Measurements from ENCODE around the gene OGA. TPM values are rescaled to one million over a fixed set of nuclear protein-coding genes. Genes with fewer than 3 reads are reported as not detected.

The OGA gene
- total and polyA plus RNA-seq, 7 donors, result 15.7 to 143 (median 124) TPM

GRCh38 chr10:101857802-101858476 lies 39.7 kb upstream of the OGA start:
- H3K27ac ChIP-seq, result no peak overlapping the region
- WGBS, 2 donors, result 51 to 100% methylated on average over 1 of the region's 1 CpG
- no peak for DNase-seq
- no peaks in the 10 kb centered on the region for H3K4me1 ChIP-seq
- H3K27me3 ChIP-seq, result no peaks in the 10 kb centered on the region
- no peaks in the 10 kb centered on the region for H3K9me3 ChIP-seq
- TF ChIP-seq POLR2AphosphoS5 (IDR thresholded peaks at IDR 0.05) (no peak), EP300 (IDR thresholded peaks at IDR 0.05) (no peak), POLR2A (IDR thresholded peaks at IDR 0.05) (no peak), CTCF (IDR thresholded peaks at IDR 0.05) (no peak)
- intact Hi-C loops (cut with DNase I), result no loop called here
- H3K36me3 ChIP-seq, result peaks cover 0 to 3% (median 0%) of the 10 kb centered on the region in 4 donors
- H3K4me3 ChIP-seq, result no peak overlapping the region

GRCh38 chr10:101856626-101857025 lies 38.4 kb upstream of the OGA start:
- DNase-seq, result no peak
- Histone ChIP-seq H3K36me3 (no peaks in the 10 kb centered on the region), H3K27me3 (no peaks in the 10 kb centered on the region), H3K4me3 (no peak overlapping the region), H3K27ac (no peak overlapping the region), H3K9me3 (no peaks in the 10 kb centered on the region), H3K4me1 (no peaks in the 10 kb centered on the region)
- TF ChIP-seq POLR2A (IDR thresholded peaks at IDR 0.05) (no peak), POLR2AphosphoS5 (IDR thresholded peaks at IDR 0.05) (no peak), CTCF (IDR thresholded peaks at IDR 0.05) (no peak), EP300 (IDR thresholded peaks at IDR 0.05) (no peak)
- intact Hi-C loops (cut with DNase I), result no loop called here

- DNase-seq, result no peak
- Histone ChIP-seq H3K36me3 (peaks cover 0 to 23% (median 2%) of the 10 kb centered on the region in 4 donors), H3K27me3 (peaks cover 0 to 5% (median 0%) of the 10 kb centered on the region in 3 donors), H3K4me1 (no peaks in the 10 kb centered on the region), H3K27ac (no peak overlapping the region), H3K9me3 (no peaks in the 10 kb centered on the region), H3K4me3 (no peak overlapping the region)
- TF ChIP-seq POLR2AphosphoS5 (IDR thresholded peaks at IDR 0.05) (no peak), POLR2A (IDR thresholded peaks at IDR 0.05) (no peak), EP300 (IDR thresholded peaks at IDR 0.05) (no peak), CTCF (IDR thresholded peaks at IDR 0.05) (no peak)
- intact Hi-C loops (cut with DNase I), result no loop called here
- 87 to 92% methylated on average over 4 of the region's 4 CpGs for WGBS, 2 donors
These were observed 33.3 kb upstream of the OGA start for GRCh38 chr10:101851411-101852116.

GRCh38 chr10:101850749-101851148 lies 32.5 kb upstream of the OGA start:
- no peak overlapping the region for H3K27ac ChIP-seq
- WGBS, 2 donors, result 88 to 94% methylated on average over 3 of the region's 3 CpGs
- intact Hi-C loops (cut with DNase I), result no loop called here
- DNase-seq, result no peak
- TF ChIP-seq EP300 (IDR thresholded peaks at IDR 0.05), result no peak
- no peak for TF ChIP-seq CTCF (IDR thresholded peaks at IDR 0.05)
- TF ChIP-seq POLR2AphosphoS5 (IDR thresholded peaks at IDR 0.05), result no peak
- no peak for TF ChIP-seq POLR2A (IDR thresholded peaks at IDR 0.05)
- H3K4me1 ChIP-seq, result no peaks in the 10 kb centered on the region
- H3K27me3 ChIP-seq, result peaks cover 0 to 5% (median 0%) of the 10 kb centered on the region in 3 donors
- H3K9me3 ChIP-seq, result no peaks in the 10 kb centered on the region
- H3K4me3 ChIP-seq, result no peak overlapping the region
- H3K36me3 ChIP-seq, result peaks cover 0 to 23% (median 2%) of the 10 kb centered on the region in 4 donors
